Osteocyte (in vitro differentiated cells): ENCODE results near the gene POU6F2. TPM values are rescaled to one million over a fixed set of nuclear protein-coding genes. Genes with fewer than 3 reads are reported as not detected.

Source experiments
- DNase-seq: peaks from one replicate; pipeline ENCODE4 v3.0.0; 2021; ENCODE audit warnings: mixed read lengths; ENCODE audit not compliant: unreplicated experiment; ENCODE audit errors: extremely low spot score
- H3K27ac Mint-ChIP-seq: one replicate; pipeline ENCODE4 v1.8.0; 2021; ENCODE audit warnings: mild to moderate bottlenecking, mixed read lengths; ENCODE audit not compliant: unreplicated experiment
- H3K27me3 Mint-ChIP-seq: one replicate; pipeline ENCODE4 v1.8.0; 2021; ENCODE audit warnings: mixed read lengths; ENCODE audit not compliant: unreplicated experiment
- H3K36me3 Mint-ChIP-seq: one replicate; pipeline ENCODE4 v1.8.0; 2021; ENCODE audit warnings: mixed read lengths; ENCODE audit not compliant: unreplicated experiment
- H3K4me1 Mint-ChIP-seq: one replicate; pipeline ENCODE4 v1.8.0; 2021; ENCODE audit warnings: mixed read lengths; ENCODE audit not compliant: unreplicated experiment
- H3K4me3 Mint-ChIP-seq: one replicate; pipeline ENCODE4 v1.8.0; 2021; ENCODE audit warnings: mild to moderate bottlenecking, moderate library complexity, mixed read lengths; ENCODE audit not compliant: unreplicated experiment
- H3K9me3 Mint-ChIP-seq: one replicate; pipeline ENCODE4 v1.8.0; 2021; ENCODE audit warnings: mixed read lengths; ENCODE audit not compliant: unreplicated experiment
- CTCF ChIP-seq: fragments of 200-600 bp; sonication (generic); IDR thresholded peaks from 2 replicates; pipeline ENCODE4 v1.5.0; 2021; ENCODE audit warnings: antibody characterized with exemption, mild to moderate bottlenecking, moderate library complexity
- total RNA-seq: library from RNA; stranded (reverse); gene quantifications from 2 replicates; pipeline ENCODE4 v1.2.1, GENCODE V29; 2021

Gene POU6F2
- total RNA-seq, 1 donor from 2014 or later, result 0.78 TPM

DNA sequence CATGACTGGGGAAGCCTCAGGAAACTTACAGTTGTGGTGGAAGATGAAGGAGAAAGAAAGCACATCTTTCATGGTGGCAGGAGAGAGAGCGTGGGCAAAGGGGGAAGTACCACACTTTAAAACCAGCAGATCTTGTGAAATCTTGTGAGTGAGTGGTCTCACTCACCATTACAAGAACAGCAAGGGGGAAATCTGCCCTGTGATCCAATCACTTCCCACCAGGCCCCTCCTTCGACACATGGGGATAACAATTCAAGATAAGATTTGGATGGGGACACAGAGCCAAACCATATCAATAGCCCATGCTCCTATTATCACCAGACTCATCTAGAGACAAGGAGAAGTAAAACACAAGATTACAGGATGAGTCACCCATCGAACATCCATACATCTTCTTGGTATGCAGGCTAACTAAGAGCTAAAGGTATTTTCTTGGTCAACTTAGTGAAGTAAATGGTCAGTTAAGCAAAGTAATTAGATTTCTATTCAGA lies 533.2 kb downstream of the POU6F2 start:
- no peaks in the 10 kb centered on the region for H3K36me3 Mint-ChIP-seq
- H3K9me3 Mint-ChIP-seq, result no peaks in the 10 kb centered on the region
- H3K4me3 Mint-ChIP-seq, result no peak overlapping the region
- TF ChIP-seq CTCF, result no peak
- no peaks in the 10 kb centered on the region for H3K4me1 Mint-ChIP-seq
- no peak for DNase-seq
- H3K27me3 Mint-ChIP-seq, result peaks cover 10% of the 10 kb centered on the region
- no peak overlapping the region for H3K27ac Mint-ChIP-seq

- Mint-ChIP-seq H3K9me3 (no peaks in the 10 kb centered on the region), H3K27me3 (peaks cover 31% of the 10 kb centered on the region), H3K27ac (no peak overlapping the region), H3K4me1 (no peaks in the 10 kb centered on the region), H3K4me3 (no peak overlapping the region), H3K36me3 (no peaks in the 10 kb centered on the region)
- DNase-seq, result no peak
- TF ChIP-seq CTCF, result no peak
Measured at GRCh38 chr7:39515534-39516228, 538.0 kb downstream of the POU6F2 start.

GRCh38 chr7:39516498-39516897 lies 538.8 kb downstream of the POU6F2 start:
- Mint-ChIP-seq H3K36me3 (no peaks in the 10 kb centered on the region), H3K4me1 (no peaks in the 10 kb centered on the region), H3K9me3 (no peaks in the 10 kb centered on the region), H3K4me3 (no peak overlapping the region), H3K27me3 (peaks cover 31% of the 10 kb centered on the region), H3K27ac (no peak overlapping the region)
- DNase-seq, result no peak
- no peak for TF ChIP-seq CTCF

DNA sequence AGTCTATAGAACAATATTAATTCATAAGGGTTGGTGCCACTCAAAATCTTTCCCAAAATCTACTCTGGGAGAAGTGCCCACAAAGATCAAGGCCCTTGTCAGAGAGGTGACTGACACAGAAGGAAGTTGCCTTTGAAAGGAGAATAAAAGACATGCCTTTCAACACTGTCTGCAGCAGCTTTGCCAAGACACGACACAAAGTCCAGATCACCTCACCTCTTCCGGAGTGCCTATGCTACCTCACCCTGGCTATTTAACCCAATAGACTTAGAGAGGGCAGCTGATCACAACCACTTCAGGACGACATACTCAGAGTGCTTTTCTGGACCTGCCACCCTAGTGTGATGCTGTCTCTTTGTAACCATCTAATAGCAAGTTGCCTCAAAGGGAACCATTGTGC lies 539.5 kb downstream of the POU6F2 start:
- H3K4me1 Mint-ChIP-seq, result no peaks in the 10 kb centered on the region
- no peak for DNase-seq
- H3K4me3 Mint-ChIP-seq, result no peak overlapping the region
- no peak overlapping the region for H3K27ac Mint-ChIP-seq
- H3K36me3 Mint-ChIP-seq, result no peaks in the 10 kb centered on the region
- TF ChIP-seq CTCF, result no peak
- H3K9me3 Mint-ChIP-seq, result no peaks in the 10 kb centered on the region
- peaks cover 31% of the 10 kb centered on the region for H3K27me3 Mint-ChIP-seq

Other genes starting within 250 kb of the POU6F2 start
- 105 and 115 TPM in 2 replicates for gene VPS41, start 68.7 kb upstream of the POU6F2 start, total RNA-seq